RWPE1 (cell line): Measurements from ENCODE around the gene FAH.

Source experiments
- CTCF ChIA-PET: fragments of 350-600 bp; sonication (Branson Sonifier 250); formaldehyde crosslinking; extraction: SDS; loops from one replicate; lab custom pipeline; 2021; lab: Yijun Ruan, JAX
- POLR2A ChIA-PET: fragments of 400-600 bp; formaldehyde crosslinking; extraction: SDS; loops from one replicate; lab custom pipeline; 2020; ENCODE audit warnings: antibody characterized with exemption; ENCODE audit not compliant: low non-redundant PET; lab: Yijun Ruan, JAX
- DNase-seq: peaks from one replicate; pipeline ENCODE4 v3.0.0; 2012; ENCODE audit warnings: low spot score
- H3K27ac ChIP-seq: fragments of 450-650 bp; 2 replicates; pipeline ENCODE4 v1.5.1; 2017
- CTCF ChIP-seq: fragments of 450-650 bp; conservative IDR thresholded peaks from 2 replicates; pipeline ENCODE4 v1.5.1; 2017; ENCODE audit warnings: low read depth, mild to moderate bottlenecking

FAH gene

GRCh38 chr15:80179935-80180334, 27.1 kb downstream of the FAH start:
- ChIA-PET CTCF (interaction anchor here (1.0 kb wide), 1 partner anchor 119 kb away, joined by 6 read pairs; no protein-coding TSS in a partner anchor), POLR2A (no interaction called here)
- no peak for TF ChIP-seq CTCF
- H3K27ac ChIP-seq, result peak overlapping the region; percentile 78
- no peak for DNase-seq

GRCh38 chr15:80180468-80180867, 27.7 kb downstream of the FAH start:
- no peak for DNase-seq
- POLR2A ChIA-PET, result no interaction called here
- H3K27ac ChIP-seq, result no peak overlapping the region
- CTCF ChIA-PET, result no interaction called here
- no peak for TF ChIP-seq CTCF

- ChIA-PET POLR2A (no interaction called here), CTCF (no interaction called here)
- no peak for DNase-seq
- no peak overlapping the region for H3K27ac ChIP-seq
- no peak for TF ChIP-seq CTCF
Observed at GRCh38 chr15:80180986-80181385, 28.2 kb downstream of the FAH start.

GRCh38 chr15:80182611-80183261, 29.9 kb downstream of the FAH start:
- H3K27ac ChIP-seq, result no peak overlapping the region
- DNase-seq, result no peak
- no peak for TF ChIP-seq CTCF
- ChIA-PET POLR2A (no interaction called here), CTCF (no interaction called here)

GRCh38 chr15:80183306-80183705, 30.5 kb downstream of the FAH start:
- TF ChIP-seq CTCF, result no peak
- H3K27ac ChIP-seq, result no peak overlapping the region
- DNase-seq, result no peak
- CTCF ChIA-PET, result no interaction called here
- POLR2A ChIA-PET, result no interaction called here

- no peak overlapping the region for H3K27ac ChIP-seq
- no peak for TF ChIP-seq CTCF
- no peak for DNase-seq
- ChIA-PET CTCF (no interaction called here), POLR2A (no interaction called here)
Observed at GRCh38 chr15:80183886-80184285, 31.1 kb downstream of the FAH start.
